H1 (cell line): Measurements from ENCODE around the gene CTIF.

Source experiments
- EP300 ChIP-seq, 2 experiments: IDR thresholded peaks; 1 replicate in 1 of 2; 2 replicates in 1 of 2; pipeline ENCODE4 v1.6.1; 2011 to 2012; ENCODE audit warnings: low read depth in 2 of 2, low read length in 2 of 2, mild to moderate bottlenecking in 2 of 2, borderline replicate concordance in 1 of 2, inconsistent platforms in 1 of 2, moderate library complexity in 1 of 2
- EZH2 ChIP-seq: fragments of 200-600 bp; sonication (generic); IDR thresholded peaks from 2 replicates; pipeline ENCODE4 v1.7.1; 2012; ENCODE audit warnings: low read depth, mild to moderate bottlenecking, moderate library complexity, low read length, inconsistent platforms; ENCODE audit not compliant: severe bottlenecking
- KDM1A ChIP-seq: fragments of 200-600, 300-600 bp; sonication (generic); IDR thresholded peaks from 2 replicates; pipeline ENCODE4 v1.7.1; 2016; ENCODE audit warnings: mild to moderate bottlenecking, low read length, borderline replicate concordance
- NRF1 ChIP-seq: IDR thresholded peaks from 2 replicates; pipeline ENCODE4 v1.6.1; 2011; ENCODE audit warnings: mild to moderate bottlenecking, low read depth, low read length, improper control_type of control experiment
- POLR2AphosphoS5 ChIP-seq: IDR thresholded peaks from 2 replicates; pipeline ENCODE4 v1.6.1; 2011; ENCODE audit warnings: low read depth, low read length
- TAF1 ChIP-seq: IDR thresholded peaks from 2 replicates; pipeline ENCODE4 v1.6.1; 2011; ENCODE audit warnings: mild to moderate bottlenecking, low read depth, low read length
- TF ChIP-seq, protein P1 (sequence below), 3 experiments: IDR thresholded peaks; 1 replicate in 2 of 3; 2 replicates in 1 of 3; pipeline versions ENCODE4 v1.5.1 to v1.6.1; 2011; ENCODE audit warnings: low read length in 3 of 3, mild to moderate bottlenecking in 3 of 3, inconsistent platforms in 2 of 3, low read depth in 1 of 3, moderate library complexity in 1 of 3; ENCODE audit not compliant: insufficient read depth in 1 of 3; ENCODE audit errors: control extremely low read depth in 1 of 3

DNA sequence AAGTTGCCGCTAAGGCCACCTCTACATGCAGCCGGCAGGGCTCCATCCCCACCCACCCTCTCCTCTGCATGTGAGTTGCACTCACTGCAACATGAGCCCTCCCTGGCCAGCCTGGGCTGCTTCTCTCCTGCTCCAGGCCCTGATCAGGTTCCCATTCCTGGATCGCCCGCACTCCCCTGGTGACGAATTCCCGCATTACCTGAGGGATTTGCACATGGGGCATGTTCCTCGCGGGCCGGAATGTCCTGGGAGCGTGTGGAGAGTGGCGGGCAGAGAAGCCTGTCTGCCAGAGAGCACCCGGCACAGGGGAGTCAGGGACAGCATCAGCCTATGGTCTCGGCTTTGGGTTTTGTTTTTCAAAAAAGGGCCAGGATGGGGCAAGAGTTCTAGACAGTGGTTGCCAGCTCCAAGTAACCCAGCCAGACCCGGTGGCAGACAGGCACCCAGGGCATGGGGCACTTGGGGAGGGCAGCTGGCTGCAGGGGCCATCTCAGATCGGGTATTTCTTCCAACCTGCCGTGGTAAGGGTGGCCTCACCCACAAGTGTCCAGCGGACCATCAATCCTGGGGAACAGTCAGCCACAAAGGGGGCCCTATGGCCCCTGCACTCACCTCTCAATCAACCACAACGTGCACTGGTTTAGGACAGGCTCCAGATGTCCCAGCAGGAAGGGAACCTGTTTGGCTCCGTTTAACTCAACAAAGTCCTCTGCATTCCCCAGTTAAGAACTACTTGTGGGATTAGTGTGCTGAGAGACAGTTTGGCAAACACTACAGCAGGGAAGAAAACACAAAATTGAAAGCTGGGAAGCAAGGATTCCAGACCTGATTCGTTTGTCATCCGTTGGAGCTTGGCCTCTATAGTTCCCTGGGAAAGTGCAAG is 224.2 kb downstream of the CTIF start:
- TF ChIP-seq, protein P1, sequence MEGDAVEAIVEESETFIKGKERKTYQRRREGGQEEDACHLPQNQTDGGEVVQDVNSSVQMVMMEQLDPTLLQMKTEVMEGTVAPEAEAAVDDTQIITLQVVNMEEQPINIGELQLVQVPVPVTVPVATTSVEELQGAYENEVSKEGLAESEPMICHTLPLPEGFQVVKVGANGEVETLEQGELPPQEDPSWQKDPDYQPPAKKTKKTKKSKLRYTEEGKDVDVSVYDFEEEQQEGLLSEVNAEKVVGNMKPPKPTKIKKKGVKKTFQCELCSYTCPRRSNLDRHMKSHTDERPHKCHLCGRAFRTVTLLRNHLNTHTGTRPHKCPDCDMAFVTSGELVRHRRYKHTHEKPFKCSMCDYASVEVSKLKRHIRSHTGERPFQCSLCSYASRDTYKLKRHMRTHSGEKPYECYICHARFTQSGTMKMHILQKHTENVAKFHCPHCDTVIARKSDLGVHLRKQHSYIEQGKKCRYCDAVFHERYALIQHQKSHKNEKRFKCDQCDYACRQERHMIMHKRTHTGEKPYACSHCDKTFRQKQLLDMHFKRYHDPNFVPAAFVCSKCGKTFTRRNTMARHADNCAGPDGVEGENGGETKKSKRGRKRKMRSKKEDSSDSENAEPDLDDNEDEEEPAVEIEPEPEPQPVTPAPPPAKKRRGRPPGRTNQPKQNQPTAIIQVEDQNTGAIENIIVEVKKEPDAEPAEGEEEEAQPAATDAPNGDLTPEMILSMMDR (IDR thresholded peaks at IDR 0.05; ENCODE audit: control extremely low read depth in 1 of 3, insufficient read depth in 1 of 3, low read depth in 1 of 3, low read length in 3 of 3): no peak
- no peak for TF ChIP-seq KDM1A
- no peak for TF ChIP-seq EZH2
- TF ChIP-seq TAF1: no peak
- TF ChIP-seq POLR2AphosphoS5: no peak
- no peak for TF ChIP-seq NRF1
- no peak for TF ChIP-seq EP300 (IDR thresholded peaks at IDR 0.05; ENCODE audit: borderline replicate concordance in 1 of 2, low read depth in 2 of 2, low read length in 2 of 2)
